GM19025 (cell line): ENCODE data around the gene FMNL2.

Experiments
- ATAC-seq: cut with Tn5 transposase; IDR thresholded peaks from one replicate; pipeline ENCODE4 v1.9.1; 2021; ENCODE audit warnings: mild to moderate bottlenecking, low read depth, moderate library complexity; ENCODE audit not compliant: unreplicated experiment

Gene FMNL2

DNA sequence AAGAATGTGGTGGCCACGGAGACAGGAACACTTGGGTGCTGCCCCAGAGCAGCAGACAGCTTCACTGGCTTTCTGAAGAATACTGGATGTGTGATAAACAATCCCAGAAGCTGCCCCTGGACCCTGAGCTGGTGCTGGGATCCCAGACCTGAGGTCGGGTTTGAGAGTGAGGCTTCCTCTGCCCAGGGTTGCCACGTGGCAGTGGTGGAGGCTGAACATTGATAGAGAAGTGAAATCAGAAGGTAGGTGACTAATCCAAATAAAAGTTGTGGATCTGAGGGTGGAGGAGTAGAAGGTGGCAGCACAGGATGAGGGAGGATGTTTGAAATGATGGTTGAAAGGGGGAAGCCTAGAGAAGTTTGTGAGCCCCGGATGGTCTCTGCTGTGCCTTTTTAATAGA is 64.0 kb downstream of the FMNL2 start:
- ATAC-seq, result no peak

DNA sequence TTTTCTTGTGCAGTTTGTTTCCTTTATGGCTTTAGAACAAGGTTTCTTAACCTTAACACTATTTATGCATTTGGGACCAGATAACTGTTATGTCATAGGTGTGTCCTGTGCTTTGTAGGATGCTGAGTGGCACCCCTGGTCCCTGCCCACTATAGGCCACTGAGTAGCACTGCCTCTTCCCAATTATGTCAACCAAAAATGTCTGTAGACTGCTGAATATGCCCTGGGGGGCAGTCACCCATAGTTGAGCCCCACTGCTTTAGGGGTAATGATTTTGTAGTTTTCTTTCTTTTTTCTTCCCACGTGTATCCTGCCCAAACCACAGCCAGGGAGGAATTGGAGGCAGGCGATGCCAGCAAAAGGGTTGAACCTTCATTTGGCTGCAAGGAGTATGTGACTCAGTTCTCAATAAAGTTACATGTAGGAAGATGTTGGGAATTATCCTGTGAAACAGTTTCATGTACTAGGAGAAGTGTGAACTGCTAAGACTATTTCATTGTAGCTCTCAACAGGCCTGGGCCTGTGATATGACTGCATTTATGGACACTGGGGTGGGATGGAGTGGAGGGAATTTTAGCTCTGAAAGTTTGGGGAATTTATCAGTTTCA is 65.7 kb downstream of the FMNL2 start:
- no peak for ATAC-seq

DNA sequence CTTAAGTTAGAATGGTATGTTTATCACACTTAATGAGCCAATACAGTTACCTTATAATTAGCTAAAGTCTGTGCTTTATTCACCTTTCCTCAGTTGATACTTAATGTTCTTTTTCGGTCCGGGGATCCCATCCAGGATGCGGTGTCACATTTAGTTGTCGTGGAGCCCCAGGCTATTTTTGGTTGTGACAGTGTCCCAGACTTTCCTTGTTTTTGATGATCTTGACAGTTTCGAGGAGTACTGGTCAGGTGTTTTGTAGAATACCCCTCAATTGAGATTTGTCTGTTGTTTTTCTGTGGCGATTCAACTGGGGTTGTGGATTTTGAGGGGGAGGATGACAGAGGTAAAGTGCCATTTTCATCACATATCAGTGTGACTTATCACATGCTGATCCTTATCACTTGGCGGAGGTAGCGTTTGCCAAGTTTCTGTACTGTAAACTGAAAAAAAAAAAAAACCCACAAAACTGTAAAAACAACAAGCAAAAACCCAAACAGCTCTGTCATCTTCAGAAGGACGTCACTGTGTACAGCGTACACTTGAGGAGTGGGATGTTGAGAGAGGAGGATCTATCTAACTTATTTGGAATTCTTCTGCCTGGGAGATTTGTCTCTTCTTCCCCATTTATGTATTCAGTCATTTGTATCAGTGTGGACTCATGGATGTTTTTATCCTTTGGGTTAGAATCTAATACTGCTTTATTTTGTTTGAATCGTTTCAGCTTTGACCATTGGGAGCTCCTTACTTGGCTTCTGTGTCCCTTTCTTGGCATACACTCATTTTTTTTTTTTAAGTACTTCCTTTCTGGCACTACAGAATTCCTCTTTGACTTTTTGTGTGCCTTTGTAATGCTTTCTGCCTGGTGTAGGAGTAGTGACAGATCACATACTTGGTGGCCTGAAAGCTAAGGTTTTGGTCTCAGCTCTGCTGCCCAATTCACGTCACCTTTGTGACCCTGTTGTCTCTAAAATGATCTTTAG is 68.1 kb downstream of the FMNL2 start:
- ATAC-seq, result no peak

DNA sequence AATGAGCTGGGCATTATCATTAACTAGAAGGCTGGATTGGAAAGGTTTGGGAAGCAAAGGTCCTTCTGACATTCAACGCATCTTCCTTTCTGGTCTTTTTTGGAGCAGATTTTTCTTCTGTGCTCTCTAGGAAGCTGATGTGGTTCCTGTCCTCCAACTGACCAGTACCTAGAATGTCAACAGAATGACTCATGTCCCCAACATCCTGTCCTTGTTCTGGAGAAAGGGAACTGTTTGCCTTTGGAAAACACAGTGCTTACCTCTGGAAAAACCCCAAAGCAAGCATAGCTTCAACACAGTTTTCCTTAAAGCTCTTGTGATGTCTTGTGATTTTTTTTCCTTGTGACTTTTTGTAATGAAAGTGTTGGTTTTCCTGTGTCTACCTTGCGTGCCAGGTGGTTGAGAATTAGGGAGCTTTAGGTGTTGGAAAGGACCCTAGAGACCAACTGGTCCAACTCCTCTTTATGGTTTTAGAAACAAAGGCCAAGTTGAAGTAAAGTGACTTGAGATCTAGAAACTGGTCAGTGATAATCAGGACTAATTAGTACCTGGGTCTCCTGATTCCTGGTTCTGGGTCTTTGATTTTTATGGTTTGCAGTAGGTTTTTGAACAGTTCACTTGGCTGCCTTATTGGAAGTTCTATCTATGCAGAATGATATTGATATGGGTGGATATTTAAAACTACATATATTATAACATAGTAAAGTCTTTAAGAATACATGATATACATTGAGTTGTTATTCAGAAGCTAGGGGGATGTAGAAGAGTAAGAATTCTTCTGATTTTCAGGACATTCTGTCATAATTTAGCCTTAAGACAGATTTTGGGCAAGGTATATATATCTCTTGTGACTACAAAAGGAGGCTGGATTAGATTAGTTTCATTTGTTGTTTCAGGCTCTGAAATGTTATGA is 70.5 kb downstream of the FMNL2 start:
- no peak for ATAC-seq

DNA sequence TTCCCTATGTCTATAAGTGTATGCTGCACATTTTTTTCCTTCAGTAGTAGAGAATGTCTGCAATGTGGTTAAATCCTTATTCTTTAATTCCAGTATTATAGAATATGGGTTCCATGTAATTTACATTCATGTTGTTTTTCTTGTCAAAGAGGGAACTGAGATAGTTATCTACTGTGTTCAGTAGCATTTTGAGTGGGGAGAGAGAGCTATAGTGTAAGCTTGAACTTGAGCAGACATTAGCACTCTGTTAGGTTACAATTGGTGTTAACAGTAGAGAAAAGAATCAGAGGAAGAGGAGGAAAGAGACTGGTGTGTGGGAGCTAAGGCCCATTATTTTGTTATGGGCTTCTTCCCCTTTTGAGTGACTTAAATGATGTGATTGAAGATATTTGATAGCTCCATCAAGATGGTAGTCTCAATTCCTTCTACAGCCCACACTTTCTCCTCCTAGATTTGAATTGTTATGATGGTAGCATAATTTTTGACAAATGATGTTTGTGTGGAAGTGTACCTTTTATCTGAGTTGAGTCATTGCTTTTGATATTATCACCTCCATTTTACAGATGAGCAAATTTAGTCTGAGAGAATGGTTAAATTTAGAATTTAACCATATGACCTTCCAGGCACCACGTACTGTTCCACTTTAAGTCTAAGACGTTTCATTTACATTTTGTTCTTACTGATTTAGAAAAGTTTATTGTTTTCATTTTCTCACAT is 71.3 kb downstream of the FMNL2 start:
- no peak for ATAC-seq

DNA sequence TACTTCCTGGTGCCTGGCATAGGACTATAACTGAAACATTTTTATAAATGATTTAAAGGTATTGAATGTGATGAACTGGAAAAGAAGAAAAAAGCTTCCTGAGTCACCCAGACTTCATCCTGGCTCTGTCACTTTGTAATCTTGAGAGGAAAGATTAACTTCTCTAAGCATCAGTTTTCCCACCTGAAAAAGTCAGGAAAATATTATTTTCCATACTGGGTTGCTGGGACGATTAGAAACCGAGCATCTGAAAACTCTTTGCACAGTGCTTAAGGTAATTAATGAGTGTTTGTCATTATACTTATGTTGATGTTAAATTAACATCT is 71.8 kb downstream of the FMNL2 start:
- ATAC-seq, result no peak

DNA sequence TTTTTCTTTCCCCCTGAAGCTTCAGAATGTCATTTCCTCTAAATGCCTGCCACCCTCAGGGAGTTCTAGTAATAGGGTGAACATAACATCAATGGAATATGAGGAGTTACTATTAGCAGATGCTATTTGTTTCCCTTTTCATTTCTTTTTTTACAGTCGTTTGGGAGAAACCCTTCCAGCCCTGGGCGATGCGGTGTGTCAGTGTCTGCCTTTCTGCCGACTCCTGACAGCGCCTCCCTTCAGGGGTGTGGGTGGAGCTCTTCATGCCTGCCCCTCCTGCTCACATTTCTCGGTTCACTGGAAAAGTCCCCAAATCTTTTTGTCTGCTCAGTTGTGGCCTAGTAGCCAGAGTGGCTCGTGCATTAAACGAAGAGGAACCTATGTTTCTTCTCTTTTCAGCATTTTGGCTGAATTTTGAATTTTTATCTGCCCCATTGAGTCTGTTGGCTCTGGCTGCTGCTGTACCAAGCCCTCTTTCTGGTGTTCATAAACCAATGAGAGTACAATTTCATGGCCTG is 72.3 kb downstream of the FMNL2 start:
- ATAC-seq, result peak; percentile 91

DNA sequence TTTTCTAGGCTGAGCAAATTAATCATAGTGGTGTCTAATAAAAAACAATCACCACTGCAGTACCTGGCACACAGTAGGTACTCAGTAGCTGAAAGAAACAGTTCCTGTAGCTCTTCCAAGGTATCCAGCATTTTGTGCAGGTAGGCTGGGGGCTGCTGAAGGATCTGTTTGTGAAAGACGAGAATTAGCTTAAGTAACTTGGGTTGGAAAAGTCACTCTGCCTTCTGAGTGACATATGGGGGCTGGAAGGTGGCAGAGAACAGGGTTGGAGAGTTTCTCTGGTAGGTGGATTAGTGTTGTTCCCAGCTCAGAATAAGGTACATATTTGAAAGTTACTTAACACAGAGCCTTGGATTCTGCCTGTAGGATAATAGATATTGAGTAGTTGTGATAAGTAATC is 72.8 kb downstream of the FMNL2 start:
- ATAC-seq, result no peak

DNA sequence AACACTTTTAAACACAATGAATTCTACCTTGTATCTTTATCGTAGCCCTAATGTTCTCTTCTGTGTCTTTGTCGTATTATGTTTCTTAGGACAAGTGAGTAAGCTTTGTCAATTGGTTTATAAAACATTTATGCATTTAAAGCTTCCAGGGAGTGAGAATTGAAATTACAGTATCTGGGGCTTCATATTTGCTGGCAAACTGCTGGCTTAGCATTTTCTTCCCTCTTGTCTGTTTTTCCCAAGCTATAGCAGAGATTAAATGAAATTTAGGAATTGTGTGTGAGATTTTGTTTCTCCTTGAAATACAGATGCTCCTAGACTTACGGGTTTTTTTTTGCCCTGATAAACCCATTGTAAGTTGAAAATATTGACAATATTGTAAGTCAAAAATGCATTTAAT is 73.3 kb downstream of the FMNL2 start:
- ATAC-seq, result no peak

DNA sequence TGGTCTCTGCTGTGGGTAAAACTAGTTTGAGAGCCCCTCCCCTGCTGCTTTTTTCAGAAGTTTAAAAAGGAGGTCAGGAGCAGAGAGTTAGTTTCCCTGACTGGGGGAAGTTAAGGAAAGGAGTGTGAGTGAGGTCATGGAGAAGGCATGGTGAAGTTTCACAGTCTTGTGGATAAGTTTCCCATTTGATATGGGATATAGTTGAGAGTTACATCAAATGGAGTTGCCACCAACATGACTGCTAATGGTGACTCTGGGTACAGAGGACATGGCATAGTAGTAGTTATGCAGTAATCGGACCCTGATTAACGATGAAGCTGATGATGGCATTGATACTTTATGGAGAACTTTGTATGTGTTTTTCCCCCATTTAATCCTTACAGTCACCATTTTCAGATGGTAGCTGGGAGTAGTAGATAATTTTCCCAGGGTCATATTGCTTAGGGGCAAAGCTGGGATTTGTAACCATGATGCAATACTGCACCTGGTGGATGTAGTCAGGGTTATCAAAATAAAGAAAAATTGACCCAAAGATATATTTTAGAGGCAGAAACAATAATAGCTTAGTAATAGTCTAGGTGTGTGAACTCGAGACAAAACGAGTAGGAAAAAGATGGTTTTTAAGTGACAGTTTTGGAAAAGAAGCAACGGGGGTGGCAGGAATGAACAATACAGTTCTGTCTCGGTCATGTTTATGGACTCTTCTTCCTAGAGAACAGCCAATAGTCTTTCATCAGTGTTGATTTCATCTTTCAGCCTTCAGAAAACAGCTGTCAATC is 74.6 kb downstream of the FMNL2 start:
- no peak for ATAC-seq

DNA sequence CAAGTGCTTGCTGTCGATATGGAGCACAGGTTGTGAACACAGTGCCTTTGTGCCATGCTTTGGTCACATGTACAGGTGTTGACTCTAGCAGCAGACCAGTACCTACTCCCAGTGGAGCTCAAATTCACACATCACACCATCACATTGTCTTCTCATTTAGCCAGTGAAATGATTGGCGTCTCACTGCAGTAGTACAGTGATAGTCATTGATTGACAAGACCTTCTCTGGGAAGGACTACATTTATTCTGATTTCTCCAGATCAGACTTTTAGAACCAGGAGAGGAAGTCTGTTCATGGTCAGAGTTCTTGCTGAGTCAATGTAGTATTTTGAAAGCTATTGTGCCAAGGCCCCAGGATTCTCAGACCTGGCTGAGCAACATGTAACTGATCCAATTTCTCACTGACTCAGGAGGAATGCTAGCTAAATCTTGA is 75.2 kb downstream of the FMNL2 start:
- no peak for ATAC-seq

DNA sequence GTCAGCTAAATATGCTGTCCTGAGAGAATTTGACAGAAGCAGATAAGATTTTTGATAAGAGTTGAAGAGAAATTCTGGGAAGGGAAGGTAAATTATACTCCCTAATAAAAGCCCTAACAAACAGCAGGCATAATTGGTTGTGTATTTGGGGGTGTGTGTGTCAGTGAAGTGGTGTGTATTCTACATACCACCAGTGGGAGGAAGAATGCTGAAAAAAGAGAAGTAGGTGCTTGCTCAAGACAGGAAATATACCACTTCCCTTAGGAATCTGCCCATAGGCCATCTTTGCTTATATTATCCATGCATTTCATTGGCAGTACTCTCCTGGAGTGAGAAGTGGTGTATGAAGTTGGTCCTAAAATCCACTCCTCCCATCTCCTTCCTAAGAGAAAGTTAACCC is 76.2 kb downstream of the FMNL2 start:
- no peak for ATAC-seq

DNA sequence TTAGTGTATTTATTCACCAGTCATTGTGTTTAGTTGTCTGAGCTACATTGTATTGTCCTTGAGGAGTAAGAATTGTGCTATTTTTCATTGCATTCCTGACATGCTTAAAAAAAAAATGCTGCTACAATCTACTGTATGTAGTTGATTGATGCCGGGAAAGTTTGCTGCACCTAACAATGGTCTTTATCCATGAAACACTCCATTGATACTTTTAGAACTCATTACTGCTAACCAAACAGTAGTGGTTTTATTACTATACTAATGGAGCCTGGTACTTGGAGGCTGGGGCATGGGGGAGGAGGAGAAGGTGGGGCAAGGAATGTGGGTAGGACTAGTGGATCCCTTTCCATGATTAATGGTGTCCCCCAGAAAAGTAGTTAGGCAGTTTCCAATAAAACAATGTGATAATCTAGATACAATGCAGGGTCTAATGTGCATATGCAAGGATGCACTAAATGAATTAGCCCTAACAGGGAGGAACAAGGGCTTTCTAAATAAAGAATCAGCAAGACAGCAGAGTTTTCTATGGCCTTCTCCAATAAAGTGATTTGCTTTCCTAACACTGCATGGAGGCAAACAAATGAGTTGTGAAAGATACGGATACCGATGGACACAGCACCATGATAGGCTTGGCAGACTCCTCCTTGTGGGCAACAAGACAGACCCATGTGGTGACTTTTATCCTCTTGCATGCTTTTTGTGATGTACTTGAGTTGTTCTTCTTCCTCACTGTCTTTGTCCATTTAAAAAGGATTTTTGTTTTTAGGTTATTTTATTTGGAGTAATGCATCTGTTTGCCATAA is 78.5 kb downstream of the FMNL2 start:
- ATAC-seq, result no peak

DNA sequence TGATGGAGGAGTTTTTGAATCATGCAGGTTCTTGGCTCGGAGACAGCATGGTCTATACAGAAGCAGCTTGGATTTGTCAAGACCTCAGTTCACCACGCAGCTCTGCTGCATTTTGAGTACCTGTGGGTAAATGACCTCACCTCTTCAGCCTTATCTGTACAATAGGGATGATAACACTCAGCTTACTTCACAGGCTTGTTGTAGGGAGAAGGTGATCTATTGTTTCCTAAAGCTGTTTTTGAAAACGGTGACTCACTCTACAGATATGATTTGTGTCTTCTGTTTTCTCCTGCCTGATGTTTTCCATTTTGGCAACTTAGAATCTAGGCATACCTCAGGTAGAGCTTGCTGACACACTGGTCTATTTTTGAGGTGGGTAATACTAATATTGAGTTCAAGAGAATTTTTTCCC is 80.3 kb downstream of the FMNL2 start:
- ATAC-seq, result no peak

DNA sequence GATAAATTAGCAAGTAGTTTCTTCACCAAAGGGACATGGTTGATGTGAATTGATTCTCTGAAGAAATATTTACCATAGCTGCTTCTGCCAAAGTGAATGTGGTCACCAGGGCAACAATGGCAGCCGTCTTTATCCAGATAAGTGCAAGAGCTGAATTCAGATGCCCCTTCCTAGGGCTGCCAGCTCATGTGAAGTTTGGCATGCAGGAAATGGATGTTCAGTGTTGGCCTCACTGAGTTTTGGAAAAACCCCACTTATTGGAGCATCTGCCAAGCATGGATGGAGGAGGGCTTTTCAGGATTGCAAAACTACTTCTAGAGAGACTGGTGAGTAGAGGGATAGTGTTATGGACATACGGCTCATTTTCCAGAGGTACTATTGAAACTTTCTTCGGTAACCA is 80.8 kb downstream of the FMNL2 start:
- ATAC-seq, result no peak

DNA sequence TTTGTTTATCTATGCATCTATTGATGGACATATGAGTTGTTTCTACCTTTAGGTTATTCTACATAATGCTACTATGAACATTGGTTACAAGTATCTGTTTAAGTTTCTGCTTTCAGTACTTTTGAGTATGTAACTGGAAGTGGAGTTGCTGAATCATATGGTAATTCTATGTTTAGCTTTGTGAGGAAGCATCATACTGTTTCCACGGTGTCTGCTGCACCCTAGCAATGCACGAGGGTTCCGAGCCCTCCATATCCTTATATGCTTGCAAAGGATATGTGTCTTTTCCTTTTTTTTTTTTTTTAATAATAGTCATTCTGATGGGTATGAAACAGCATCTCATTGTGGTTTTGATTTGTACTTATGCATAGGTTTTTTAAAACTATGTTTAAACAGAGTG is 83.7 kb downstream of the FMNL2 start:
- no peak for ATAC-seq

DNA sequence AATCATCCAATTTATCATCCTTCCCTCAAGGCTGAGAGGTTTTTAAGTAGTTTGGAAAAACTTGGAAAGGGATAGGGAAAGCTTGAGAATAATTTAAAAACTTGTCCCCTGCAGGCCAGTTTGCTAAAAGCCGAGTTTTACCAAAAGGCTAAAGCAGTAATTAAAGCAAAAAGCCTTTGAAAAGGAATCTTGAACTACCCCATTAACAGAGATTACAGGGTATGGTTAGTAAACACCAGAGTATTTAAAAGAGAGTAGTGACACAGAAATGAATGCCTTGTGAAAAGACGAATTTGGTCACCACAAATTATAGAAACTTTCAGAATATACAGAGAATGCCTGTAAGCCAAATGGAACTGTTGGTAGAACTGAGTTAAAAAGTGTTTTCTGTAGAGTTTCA is 85.0 kb downstream of the FMNL2 start:
- ATAC-seq, result no peak

DNA sequence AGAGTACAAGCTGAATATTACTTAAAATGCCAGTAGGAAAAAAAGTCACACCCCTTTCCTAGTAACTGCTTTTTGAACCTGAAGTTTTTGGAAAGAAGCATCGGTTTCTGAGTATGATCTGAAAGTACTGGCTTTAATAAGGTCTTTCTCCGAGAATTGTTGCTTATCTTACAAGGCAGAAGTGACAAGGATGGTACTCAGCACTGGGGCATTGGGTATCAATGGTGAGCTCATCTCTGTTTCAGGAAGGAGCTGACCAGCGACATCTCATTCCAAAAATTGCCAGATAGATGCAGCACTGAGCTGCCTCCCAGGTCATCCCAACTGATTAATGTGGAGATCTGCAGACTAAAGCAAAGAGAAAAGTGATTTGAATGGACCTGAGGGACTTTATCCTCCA is 85.4 kb downstream of the FMNL2 start:
- ATAC-seq, result no peak

DNA sequence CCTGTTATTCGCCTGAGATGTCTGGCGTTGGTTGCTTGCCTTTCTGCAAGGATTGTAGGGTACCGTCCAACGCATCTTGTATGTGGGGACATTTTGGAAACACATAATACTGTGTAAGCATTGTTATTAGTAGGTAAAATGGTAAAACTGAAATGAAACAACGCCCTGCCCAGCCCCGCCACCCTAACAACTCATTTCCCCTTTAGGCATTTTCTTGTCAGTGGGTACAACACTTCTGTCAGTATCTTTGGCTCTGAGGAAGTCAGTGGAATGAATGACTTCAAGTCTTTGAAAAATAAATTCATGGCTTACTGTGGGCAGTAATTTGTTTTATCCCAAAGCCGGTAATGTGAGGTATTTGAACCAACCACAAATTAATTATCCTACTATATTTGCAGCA is 86.0 kb downstream of the FMNL2 start:
- ATAC-seq, result no peak
